Neural cell (in vitro differentiated cells): ENCODE data around the gene PAPOLG. TPM values are rescaled to one million over a fixed set of nuclear protein-coding genes. Genes with fewer than 3 reads are reported as not detected.

ENCODE experiments used
- H2AFZ ChIP-seq: fragments of 200-600, 300-800 bp; sonication (generic), shearing (Covaris generic); 2 replicates; pipeline ENCODE4 v1.6.0; 2014; ENCODE audit warnings: low read depth, mild to moderate bottlenecking, antibody characterized with exemption, low read length, moderate library complexity
- H3F3A ChIP-seq: fragments of 200-600 bp; shearing (Covaris generic); 2 replicates; pipeline ENCODE4 v1.6.1; 2016; ENCODE audit warnings: mild to moderate bottlenecking, moderate library complexity, mixed read lengths, antibody characterized with exemption, low read length; ENCODE audit not compliant: insufficient read depth, poor library complexity, severe bottlenecking
- H3K27ac ChIP-seq: fragments of 200-600, 300-800 bp; sonication (generic), shearing (Covaris generic); 2 replicates; pipeline ENCODE4 v1.5.1; 2014; ENCODE audit warnings: mild to moderate bottlenecking, low read length, moderate library complexity
- H3K27me3 ChIP-seq: fragments of 300-800, 200-600 bp; sonication (generic), shearing (Covaris generic); 2 replicates; pipeline ENCODE4 v1.6.0; 2014; ENCODE audit warnings: mild to moderate bottlenecking, low read depth, low read length, moderate library complexity; ENCODE audit not compliant: insufficient read depth
- H3K36me3 ChIP-seq: fragments of 300-800, 200-600 bp; sonication (generic), shearing (Covaris generic); 2 replicates; pipeline ENCODE4 v1.5.1; 2014; ENCODE audit warnings: mild to moderate bottlenecking, antibody characterized with exemption, low read length, moderate library complexity; ENCODE audit not compliant: insufficient read depth
- H3K4me2 ChIP-seq: fragments of 300-800, 200-600 bp; sonication (generic), shearing (Covaris generic); 2 replicates; pipeline ENCODE4 v1.6.0; 2014; ENCODE audit warnings: mild to moderate bottlenecking, low read length
- H3K4me3 ChIP-seq: fragments of 300-800, 200-600 bp; sonication (generic), shearing (Covaris generic); 2 replicates; pipeline ENCODE4 v1.5.1; 2014; ENCODE audit warnings: mild to moderate bottlenecking, low read length, moderate library complexity
- H3K79me2 ChIP-seq: fragments of 200-600 bp; shearing (Covaris generic); replicated peaks from 2 replicates; pipeline ENCODE4 v1.6.0; 2014; ENCODE audit warnings: mild to moderate bottlenecking, low read length, moderate library complexity; ENCODE audit not compliant: insufficient read depth
- H3K9ac ChIP-seq: fragments of 300-800, 200-600 bp; sonication (generic), shearing (Covaris generic); 2 replicates; pipeline ENCODE4 v1.6.1; 2016; ENCODE audit warnings: mild to moderate bottlenecking, low read length, mixed read lengths
- H3K9me2 ChIP-seq: fragments of 200-600 bp; shearing (Covaris generic); 2 replicates; pipeline ENCODE4 v1.6.1; 2016; ENCODE audit warnings: mild to moderate bottlenecking, low read length, mixed read lengths; ENCODE audit not compliant: insufficient read depth
- H3K9me3 ChIP-seq: fragments of 200-600, 300-800 bp; sonication (generic), shearing (Covaris generic); 2 replicates; pipeline ENCODE4 v1.6.1; 2016; ENCODE audit warnings: mild to moderate bottlenecking, mixed run types, low read length, moderate library complexity, mixed read lengths
- H4K20me1 ChIP-seq: fragments of 200-600 bp; shearing (Covaris generic); 2 replicates; pipeline ENCODE4 v1.6.1; 2016; ENCODE audit warnings: mild to moderate bottlenecking, mixed run types; ENCODE audit not compliant: insufficient read depth
- EP300 ChIP-seq: fragments of 450-650 bp; conservative IDR thresholded peaks from 2 replicates; pipeline ENCODE4 v1.6.1; 2014; ENCODE audit warnings: antibody characterized with exemption, mild to moderate bottlenecking, moderate library complexity; ENCODE audit not compliant: poor library complexity, severe bottlenecking
- EZH2 ChIP-seq: fragments of 200-600, 300-800 bp; shearing (Covaris generic), sonication (generic); IDR thresholded peaks from 2 replicates; pipeline ENCODE4 v1.6.1; 2014; ENCODE audit warnings: antibody characterized with exemption, low read length, borderline replicate concordance, mild to moderate bottlenecking; ENCODE audit not compliant: insufficient read depth, poor library complexity, severe bottlenecking
- MXI1 ChIP-seq: fragments of 450-650 bp; conservative IDR thresholded peaks from 2 replicates; pipeline ENCODE4 v1.6.1; 2014; ENCODE audit warnings: antibody characterized with exemption, mild to moderate bottlenecking; ENCODE audit not compliant: poor library complexity, severe bottlenecking
- POLR2AphosphoS5 ChIP-seq: IDR thresholded peaks from 2 replicates; pipeline ENCODE4 v1.6.1; 2012
- RAD21 ChIP-seq: fragments of 450-650 bp; conservative IDR thresholded peaks from 2 replicates; pipeline ENCODE4 v1.6.1; 2014; ENCODE audit warnings: antibody characterized with exemption, mild to moderate bottlenecking, moderate library complexity
- SMC3 ChIP-seq: fragments of 450-650 bp; conservative IDR thresholded peaks from 2 replicates; pipeline ENCODE4 v1.6.1; 2014; ENCODE audit warnings: antibody characterized with exemption, mild to moderate bottlenecking, moderate library complexity; ENCODE audit not compliant: poor library complexity
- TAF1 ChIP-seq: IDR thresholded peaks from 2 replicates; pipeline ENCODE4 v1.6.1; 2012; ENCODE audit warnings: low read depth
- polyA plus RNA-seq: library from polyadenylated mRNA; depleted of rRNA; stranded (reverse); fragments of >200 nt; gene quantifications from 2 replicates; pipeline ENCODE4 v1.2.3, GENCODE V29; 2014
- TF ChIP-seq, protein P1 (sequence below): IDR thresholded peaks from 2 replicates; pipeline ENCODE4 v1.6.1; 2012; ENCODE audit warnings: borderline replicate concordance
- TF ChIP-seq, protein P2 (sequence below): fragments of 450-650 bp; IDR thresholded peaks from 2 replicates; pipeline ENCODE4 v1.5.1; 2014; ENCODE audit warnings: antibody characterized with exemption, mild to moderate bottlenecking, moderate library complexity; ENCODE audit not compliant: poor library complexity, severe bottlenecking

PAPOLG gene
- polyA plus RNA-seq, 1 donor from 2014 or later: 31.2 TPM

DNA sequence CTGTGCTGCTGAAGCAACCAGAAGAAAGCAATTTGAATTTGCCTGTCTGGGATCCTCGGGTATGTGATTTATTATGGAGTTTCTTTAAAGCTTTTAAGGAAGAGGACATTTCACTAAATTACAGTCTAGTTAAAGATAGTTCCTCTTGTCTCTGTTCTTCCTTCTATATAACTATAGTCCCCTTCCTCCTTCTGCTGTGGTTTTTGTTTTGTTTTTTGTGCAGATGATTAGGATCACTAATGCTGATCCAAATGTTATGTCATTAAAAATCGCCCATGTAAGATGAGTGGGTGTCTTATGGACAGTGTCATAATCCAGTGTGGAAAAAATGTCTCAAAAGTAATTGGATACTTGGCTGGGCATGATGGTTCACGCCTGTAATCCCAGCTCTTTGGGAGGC, 24.7 kb downstream of the PAPOLG start:
- H3K27ac ChIP-seq: no peak overlapping the region

DNA sequence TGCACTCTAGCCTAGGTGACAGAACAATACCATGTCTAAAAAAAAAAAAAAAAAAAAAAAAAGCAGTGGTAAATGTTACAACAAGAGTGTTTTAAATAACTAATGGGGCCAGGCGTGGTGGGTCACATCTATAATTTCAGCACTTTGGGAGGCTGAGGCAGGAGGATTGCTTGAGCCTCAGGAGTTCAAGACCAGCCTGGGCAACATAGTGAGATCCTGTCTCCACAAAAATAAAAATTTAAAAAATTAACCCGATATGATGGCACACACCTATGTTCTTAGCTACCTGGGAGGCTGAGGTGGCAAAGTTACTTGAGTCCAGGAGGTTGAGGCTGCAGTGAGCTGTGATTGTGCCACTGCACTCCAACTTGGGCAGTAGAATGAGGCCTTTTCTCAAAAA, 37.1 kb downstream of the PAPOLG start:
- no peak overlapping the region for H3K9ac ChIP-seq
- H3K27ac ChIP-seq: no peak overlapping the region
- H2AFZ ChIP-seq: no peak overlapping the region
- TF ChIP-seq EP300: no peak
- TF ChIP-seq, protein P1, sequence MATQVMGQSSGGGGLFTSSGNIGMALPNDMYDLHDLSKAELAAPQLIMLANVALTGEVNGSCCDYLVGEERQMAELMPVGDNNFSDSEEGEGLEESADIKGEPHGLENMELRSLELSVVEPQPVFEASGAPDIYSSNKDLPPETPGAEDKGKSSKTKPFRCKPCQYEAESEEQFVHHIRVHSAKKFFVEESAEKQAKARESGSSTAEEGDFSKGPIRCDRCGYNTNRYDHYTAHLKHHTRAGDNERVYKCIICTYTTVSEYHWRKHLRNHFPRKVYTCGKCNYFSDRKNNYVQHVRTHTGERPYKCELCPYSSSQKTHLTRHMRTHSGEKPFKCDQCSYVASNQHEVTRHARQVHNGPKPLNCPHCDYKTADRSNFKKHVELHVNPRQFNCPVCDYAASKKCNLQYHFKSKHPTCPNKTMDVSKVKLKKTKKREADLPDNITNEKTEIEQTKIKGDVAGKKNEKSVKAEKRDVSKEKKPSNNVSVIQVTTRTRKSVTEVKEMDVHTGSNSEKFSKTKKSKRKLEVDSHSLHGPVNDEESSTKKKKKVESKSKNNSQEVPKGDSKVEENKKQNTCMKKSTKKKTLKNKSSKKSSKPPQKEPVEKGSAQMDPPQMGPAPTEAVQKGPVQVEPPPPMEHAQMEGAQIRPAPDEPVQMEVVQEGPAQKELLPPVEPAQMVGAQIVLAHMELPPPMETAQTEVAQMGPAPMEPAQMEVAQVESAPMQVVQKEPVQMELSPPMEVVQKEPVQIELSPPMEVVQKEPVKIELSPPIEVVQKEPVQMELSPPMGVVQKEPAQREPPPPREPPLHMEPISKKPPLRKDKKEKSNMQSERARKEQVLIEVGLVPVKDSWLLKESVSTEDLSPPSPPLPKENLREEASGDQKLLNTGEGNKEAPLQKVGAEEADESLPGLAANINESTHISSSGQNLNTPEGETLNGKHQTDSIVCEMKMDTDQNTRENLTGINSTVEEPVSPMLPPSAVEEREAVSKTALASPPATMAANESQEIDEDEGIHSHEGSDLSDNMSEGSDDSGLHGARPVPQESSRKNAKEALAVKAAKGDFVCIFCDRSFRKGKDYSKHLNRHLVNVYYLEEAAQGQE: no peak
- TF ChIP-seq POLR2AphosphoS5: no peak
- TF ChIP-seq RAD21: no peak
- TF ChIP-seq SMC3: no peak
- TF ChIP-seq MXI1: no peak
- TF ChIP-seq TAF1: no peak
- no peak for TF ChIP-seq EZH2
- TF ChIP-seq, protein P2, sequence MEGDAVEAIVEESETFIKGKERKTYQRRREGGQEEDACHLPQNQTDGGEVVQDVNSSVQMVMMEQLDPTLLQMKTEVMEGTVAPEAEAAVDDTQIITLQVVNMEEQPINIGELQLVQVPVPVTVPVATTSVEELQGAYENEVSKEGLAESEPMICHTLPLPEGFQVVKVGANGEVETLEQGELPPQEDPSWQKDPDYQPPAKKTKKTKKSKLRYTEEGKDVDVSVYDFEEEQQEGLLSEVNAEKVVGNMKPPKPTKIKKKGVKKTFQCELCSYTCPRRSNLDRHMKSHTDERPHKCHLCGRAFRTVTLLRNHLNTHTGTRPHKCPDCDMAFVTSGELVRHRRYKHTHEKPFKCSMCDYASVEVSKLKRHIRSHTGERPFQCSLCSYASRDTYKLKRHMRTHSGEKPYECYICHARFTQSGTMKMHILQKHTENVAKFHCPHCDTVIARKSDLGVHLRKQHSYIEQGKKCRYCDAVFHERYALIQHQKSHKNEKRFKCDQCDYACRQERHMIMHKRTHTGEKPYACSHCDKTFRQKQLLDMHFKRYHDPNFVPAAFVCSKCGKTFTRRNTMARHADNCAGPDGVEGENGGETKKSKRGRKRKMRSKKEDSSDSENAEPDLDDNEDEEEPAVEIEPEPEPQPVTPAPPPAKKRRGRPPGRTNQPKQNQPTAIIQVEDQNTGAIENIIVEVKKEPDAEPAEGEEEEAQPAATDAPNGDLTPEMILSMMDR: no peak
- no peak overlapping the region for H3K4me2 ChIP-seq
- no peak overlapping the region for H3K4me3 ChIP-seq
- H4K20me1 ChIP-seq: no peaks in the 10 kb centered on the region
- H3K27me3 ChIP-seq: no peaks in the 10 kb centered on the region
- no peaks in the 10 kb centered on the region for H3K79me2 ChIP-seq
- peaks cover 7% of the 10 kb centered on the region for H3K36me3 ChIP-seq
- H3K9me2 ChIP-seq: no peaks in the 10 kb centered on the region
- no peaks in the 10 kb centered on the region for H3F3A ChIP-seq
- H3K9me3 ChIP-seq: no peaks in the 10 kb centered on the region

More for the DNA sequence above, 24.7 kb downstream of the PAPOLG start:
- Histone ChIP-seq H3K9ac (no peak overlapping the region), H3K9me3 (no peaks in the 10 kb centered on the region), H3K36me3 (peaks cover 5% of the 10 kb centered on the region), H3K4me2 (no peak overlapping the region), H4K20me1 (no peaks in the 10 kb centered on the region), H3K27me3 (no peaks in the 10 kb centered on the region), H3F3A (no peaks in the 10 kb centered on the region), H3K9me2 (no peaks in the 10 kb centered on the region), H3K79me2 (no peaks in the 10 kb centered on the region), H2AFZ (no peak overlapping the region), H3K4me3 (no peak overlapping the region)
- TF ChIP-seq TAF1 (no peak), RAD21 (no peak)
